Measurements from ENCODE around the gene CLEC4C. TPM values are rescaled to one million over a fixed set of nuclear protein-coding genes. Genes with fewer than 3 reads are reported as not detected.
A peak's percentile ranks its signal among the peaks of the same experiment; 100 is the strongest.

CLEC4C gene
- total RNA-seq, 1 donor from 2014 or later: not detected

DNA sequence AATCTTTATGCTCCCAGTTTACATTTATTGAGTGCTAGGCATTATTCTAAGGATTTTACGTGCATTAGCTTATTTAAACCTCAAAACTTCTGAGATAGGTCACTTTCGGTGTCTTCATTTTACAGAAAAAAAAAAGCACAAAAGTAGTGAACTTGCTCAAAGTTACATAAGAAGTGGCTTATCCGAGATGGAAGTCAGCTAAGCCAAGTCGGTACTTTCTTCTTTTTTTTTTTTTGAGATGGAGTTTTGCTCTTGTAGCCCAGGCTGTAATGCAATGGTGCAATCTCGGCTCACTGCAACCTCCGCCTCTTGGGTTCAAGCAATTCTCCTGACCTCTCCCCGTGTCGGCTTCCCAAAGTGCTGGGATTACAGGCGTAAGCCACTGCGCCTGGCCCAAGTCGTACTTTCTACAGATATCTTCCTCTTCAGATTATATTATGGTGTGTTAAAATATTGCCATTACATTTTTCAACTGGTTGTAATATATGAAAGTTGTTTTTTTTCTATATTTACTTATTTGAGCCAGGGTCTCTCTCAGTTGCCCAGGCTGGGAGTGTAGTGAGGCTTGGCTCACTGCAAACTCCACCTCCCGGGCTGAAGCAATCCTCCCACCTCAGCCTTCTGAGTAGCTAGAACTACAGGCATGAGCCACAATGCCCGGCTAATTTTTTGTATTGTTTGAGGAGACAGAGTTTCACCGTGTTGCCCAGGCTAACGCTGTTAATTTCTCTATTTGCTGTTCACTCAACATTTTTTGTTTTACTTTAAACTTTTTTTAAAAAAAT lies 27.0 kb downstream of the CLEC4C start:
- TF ChIP-seq CTCF (IDR thresholded peaks at IDR 0.05): no peak
- DNase-seq (ENCODE audit: low spot score): no peak
- H3K36me3 Mint-ChIP-seq (ENCODE audit: low read depth): no peaks in the 10 kb centered on the region
- H3K4me1 Mint-ChIP-seq (ENCODE audit: low read depth): no peaks in the 10 kb centered on the region
- H3K4me3 Mint-ChIP-seq (ENCODE audit: unreplicated experiment): no peak overlapping the region
- H3K27ac Mint-ChIP-seq (ENCODE audit: unreplicated experiment): no peak overlapping the region
- peaks cover 6% of the 10 kb centered on the region for H3K27me3 Mint-ChIP-seq (ENCODE audit: low read depth)
- no peaks in the 10 kb centered on the region for H3K9me3 Mint-ChIP-seq (ENCODE audit: low read depth)

DNA sequence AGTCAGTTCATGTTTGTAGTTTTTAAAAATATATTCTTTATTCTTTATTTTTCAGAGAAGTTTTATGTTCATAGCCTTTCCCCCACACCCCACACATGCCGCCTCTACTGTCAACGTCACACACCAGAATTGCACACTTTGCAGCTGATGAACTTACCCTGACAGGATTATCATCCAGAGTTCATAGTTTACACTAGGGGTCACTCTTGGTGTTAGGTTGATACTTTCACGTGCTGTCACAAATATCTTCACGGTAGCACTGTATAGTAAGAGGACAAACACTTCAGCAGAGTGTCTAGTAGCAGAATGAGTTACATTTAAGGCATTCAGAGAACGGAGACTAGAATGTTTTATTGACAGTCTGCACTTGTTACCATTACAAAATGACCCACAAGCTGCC lies 30.8 kb downstream of the CLEC4C start:
- DNase-seq (ENCODE audit: low spot score): no peak
- no peak overlapping the region for H3K4me3 Mint-ChIP-seq (ENCODE audit: unreplicated experiment)
- peak; percentile 22 for TF ChIP-seq CTCF (IDR thresholded peaks at IDR 0.05)
- H3K36me3 Mint-ChIP-seq (ENCODE audit: low read depth): no peaks in the 10 kb centered on the region
- H3K4me1 Mint-ChIP-seq (ENCODE audit: low read depth): no peaks in the 10 kb centered on the region
- peaks cover 7% of the 10 kb centered on the region for H3K27me3 Mint-ChIP-seq (ENCODE audit: low read depth)
- no peaks in the 10 kb centered on the region for H3K9me3 Mint-ChIP-seq (ENCODE audit: low read depth)
- no peak overlapping the region for H3K27ac Mint-ChIP-seq (ENCODE audit: unreplicated experiment)

DNA sequence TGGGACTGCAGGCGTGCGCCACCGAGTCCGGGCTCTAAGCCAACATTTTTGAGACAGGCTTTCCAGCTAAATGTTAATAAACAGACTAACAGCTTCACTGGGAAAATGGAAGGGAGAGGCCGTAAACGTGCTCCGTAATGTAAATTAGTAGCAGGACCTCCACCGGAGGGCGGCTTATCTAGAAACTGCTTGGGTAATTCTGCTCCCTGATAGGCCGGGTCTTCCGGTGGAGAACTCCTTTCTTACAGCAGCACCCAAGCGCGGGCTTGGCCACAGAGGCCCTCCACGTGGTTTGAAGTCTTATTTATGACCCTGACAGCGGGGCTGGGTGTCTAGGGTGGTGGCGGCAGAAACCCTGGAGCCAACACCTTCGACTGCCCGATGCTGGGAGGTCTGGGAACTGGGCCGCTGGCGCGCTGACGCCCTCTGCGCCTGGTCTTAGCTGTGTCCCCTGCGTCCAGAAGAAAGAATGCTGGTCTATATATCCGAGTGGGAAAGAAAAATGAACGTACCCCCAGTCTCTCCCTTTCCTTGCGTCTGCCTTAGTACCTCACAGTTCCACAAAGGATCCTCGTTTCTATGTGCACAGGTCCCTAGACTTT lies 34.2 kb downstream of the CLEC4C start:
- Mint-ChIP-seq H3K4me1 (ENCODE audit: low read depth) (no peaks in the 10 kb centered on the region), H3K27ac (ENCODE audit: unreplicated experiment) (no peak overlapping the region), H3K9me3 (ENCODE audit: low read depth) (no peaks in the 10 kb centered on the region), H3K27me3 (ENCODE audit: low read depth) (peaks cover 2% of the 10 kb centered on the region), H3K36me3 (ENCODE audit: low read depth) (no peaks in the 10 kb centered on the region), H3K4me3 (ENCODE audit: unreplicated experiment) (no peak overlapping the region)
- DNase-seq (ENCODE audit: low spot score): no peak
- no peak for TF ChIP-seq CTCF (IDR thresholded peaks at IDR 0.05)

DNA sequence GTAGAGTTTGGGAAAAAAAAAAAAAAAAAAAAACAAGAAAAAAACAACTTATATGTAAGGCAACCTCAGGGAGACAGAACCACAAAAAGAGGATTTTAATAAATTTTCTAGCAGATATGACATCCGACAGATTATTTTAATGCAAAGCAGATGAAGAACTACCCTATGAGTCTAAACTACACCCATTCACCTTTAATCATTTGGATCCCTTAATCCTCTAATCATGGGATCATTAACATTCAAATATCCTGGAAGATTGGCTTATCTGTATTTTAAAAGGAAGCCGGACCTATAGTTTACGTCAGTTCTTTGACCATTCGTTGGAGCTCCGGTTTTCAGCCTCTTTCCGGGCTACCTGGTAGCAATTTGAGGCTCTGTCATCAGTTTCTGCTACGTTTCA lies 36.0 kb downstream of the CLEC4C start, which contains the start of gene DPPA3:
DPPA3 (plus strand) TSS at position 301 of the 400 bp plus-strand sequence. CDS start 138 bp downstream, outside the sequence.
- no peaks in the 10 kb centered on the region for H3K4me1 Mint-ChIP-seq (ENCODE audit: low read depth)
- no peak within 1 kb of the TSS for H3K4me3 Mint-ChIP-seq (ENCODE audit: unreplicated experiment)
- TF ChIP-seq CTCF (IDR thresholded peaks at IDR 0.05): no peak
- H3K9me3 Mint-ChIP-seq (ENCODE audit: low read depth): no peaks in the 10 kb centered on the region
- H3K27ac Mint-ChIP-seq (ENCODE audit: unreplicated experiment): no peak within 1 kb of the TSS
- no peak for DNase-seq (ENCODE audit: low spot score)
- H3K27me3 Mint-ChIP-seq (ENCODE audit: low read depth): peaks cover 2% of the 10 kb centered on the region
- H3K36me3 Mint-ChIP-seq (ENCODE audit: low read depth): no peaks in the 10 kb centered on the region

GRCh38 chr12:7709969-7710675 lies 37.1 kb downstream of the CLEC4C start:
- no peaks in the 10 kb centered on the region for H3K9me3 Mint-ChIP-seq (ENCODE audit: low read depth)
- DNase-seq (ENCODE audit: low spot score): no peak
- no peak overlapping the region for H3K27ac Mint-ChIP-seq (ENCODE audit: unreplicated experiment)
- TF ChIP-seq CTCF (IDR thresholded peaks at IDR 0.05): no peak
- H3K27me3 Mint-ChIP-seq (ENCODE audit: low read depth): peaks cover 2% of the 10 kb centered on the region
- H3K36me3 Mint-ChIP-seq (ENCODE audit: low read depth): no peaks in the 10 kb centered on the region
- no peak overlapping the region for H3K4me3 Mint-ChIP-seq (ENCODE audit: unreplicated experiment)
- H3K4me1 Mint-ChIP-seq (ENCODE audit: low read depth): no peaks in the 10 kb centered on the region
